ENCODE results near the gene RND2. TPM values are rescaled to one million over a fixed set of nuclear protein-coding genes. Genes with fewer than 3 reads are reported as not detected.

Gene RND2
- total and polyA plus RNA-seq, 9 of the 15 experiments (the other 6 are each of a cell fraction or from before 2014, with no cell fraction given) = 0.15 to 1.9 (median 0.98) TPM

- TF ChIP-seq, protein P1, sequence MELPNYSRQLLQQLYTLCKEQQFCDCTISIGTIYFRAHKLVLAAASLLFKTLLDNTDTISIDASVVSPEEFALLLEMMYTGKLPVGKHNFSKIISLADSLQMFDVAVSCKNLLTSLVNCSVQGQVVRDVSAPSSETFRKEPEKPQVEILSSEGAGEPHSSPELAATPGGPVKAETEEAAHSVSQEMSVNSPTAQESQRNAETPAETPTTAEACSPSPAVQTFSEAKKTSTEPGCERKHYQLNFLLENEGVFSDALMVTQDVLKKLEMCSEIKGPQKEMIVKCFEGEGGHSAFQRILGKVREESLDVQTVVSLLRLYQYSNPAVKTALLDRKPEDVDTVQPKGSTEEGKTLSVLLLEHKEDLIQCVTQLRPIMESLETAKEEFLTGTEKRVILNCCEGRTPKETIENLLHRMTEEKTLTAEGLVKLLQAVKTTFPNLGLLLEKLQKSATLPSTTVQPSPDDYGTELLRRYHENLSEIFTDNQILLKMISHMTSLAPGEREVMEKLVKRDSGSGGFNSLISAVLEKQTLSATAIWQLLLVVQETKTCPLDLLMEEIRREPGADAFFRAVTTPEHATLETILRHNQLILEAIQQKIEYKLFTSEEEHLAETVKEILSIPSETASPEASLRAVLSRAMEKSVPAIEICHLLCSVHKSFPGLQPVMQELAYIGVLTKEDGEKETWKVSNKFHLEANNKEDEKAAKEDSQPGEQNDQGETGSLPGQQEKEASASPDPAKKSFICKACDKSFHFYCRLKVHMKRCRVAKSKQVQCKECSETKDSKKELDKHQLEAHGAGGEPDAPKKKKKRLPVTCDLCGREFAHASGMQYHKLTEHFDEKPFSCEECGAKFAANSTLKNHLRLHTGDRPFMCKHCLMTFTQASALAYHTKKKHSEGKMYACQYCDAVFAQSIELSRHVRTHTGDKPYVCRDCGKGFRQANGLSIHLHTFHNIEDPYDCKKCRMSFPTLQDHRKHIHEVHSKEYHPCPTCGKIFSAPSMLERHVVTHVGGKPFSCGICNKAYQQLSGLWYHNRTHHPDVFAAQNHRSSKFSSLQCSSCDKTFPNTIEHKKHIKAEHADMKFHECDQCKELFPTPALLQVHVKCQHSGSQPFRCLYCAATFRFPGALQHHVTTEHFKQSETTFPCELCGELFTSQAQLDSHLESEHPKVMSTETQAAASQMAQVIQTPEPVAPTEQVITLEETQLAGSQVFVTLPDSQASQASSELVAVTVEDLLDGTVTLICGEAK (IDR thresholded peaks at IDR 0.05) = peak; percentile 71
- TF ChIP-seq, protein P1 (CRISPR knock-in tag; IDR thresholded peaks at IDR 0.05) = no peak
- TF ChIP-seq ZNF589 (CRISPR knock-in tag; IDR thresholded peaks at IDR 0.05; ENCODE audit: low read depth) (no peak), PML (IDR thresholded peaks at IDR 0.05; ENCODE audit: low read length) (no peak), SMAD3 (CRISPR knock-in tag; conservative IDR thresholded peaks at IDR 0.05) (no peak), ZNF785 (CRISPR knock-in tag; IDR thresholded peaks at IDR 0.05) (no peak), ARID1B (IDR thresholded peaks at IDR 0.05) (peak; percentile 16; the same call in 1 of the 2 replicates), SMARCA4 (IDR thresholded peaks at IDR 0.05) (peak; percentile 55; the same call in 1 of the 2 replicates), SLC30A9 (CRISPR knock-in tag; IDR thresholded peaks at IDR 0.05) (no peak), GABPA (tag; conservative IDR thresholded peaks at IDR 0.05; ENCODE audit: low read depth) (peak; percentile 80), ADNP (tag; IDR thresholded peaks at IDR 0.05) (no peak), FOS (IDR thresholded peaks at IDR 0.05; ENCODE audit: extremely low read depth, insufficient read length) (no peak), PHB (CRISPR knock-in tag; IDR thresholded peaks at IDR 0.05) (no peak), ZNF57 (CRISPR knock-in tag; IDR thresholded peaks at IDR 0.05) (no peak), SMARCC2 (IDR thresholded peaks at IDR 0.05; ENCODE audit: low read depth) (no peak), MXI1 (IDR thresholded peaks at IDR 0.05; ENCODE audit: low read depth, low read length) (no peak)
- TF ChIP-seq, protein P2, sequence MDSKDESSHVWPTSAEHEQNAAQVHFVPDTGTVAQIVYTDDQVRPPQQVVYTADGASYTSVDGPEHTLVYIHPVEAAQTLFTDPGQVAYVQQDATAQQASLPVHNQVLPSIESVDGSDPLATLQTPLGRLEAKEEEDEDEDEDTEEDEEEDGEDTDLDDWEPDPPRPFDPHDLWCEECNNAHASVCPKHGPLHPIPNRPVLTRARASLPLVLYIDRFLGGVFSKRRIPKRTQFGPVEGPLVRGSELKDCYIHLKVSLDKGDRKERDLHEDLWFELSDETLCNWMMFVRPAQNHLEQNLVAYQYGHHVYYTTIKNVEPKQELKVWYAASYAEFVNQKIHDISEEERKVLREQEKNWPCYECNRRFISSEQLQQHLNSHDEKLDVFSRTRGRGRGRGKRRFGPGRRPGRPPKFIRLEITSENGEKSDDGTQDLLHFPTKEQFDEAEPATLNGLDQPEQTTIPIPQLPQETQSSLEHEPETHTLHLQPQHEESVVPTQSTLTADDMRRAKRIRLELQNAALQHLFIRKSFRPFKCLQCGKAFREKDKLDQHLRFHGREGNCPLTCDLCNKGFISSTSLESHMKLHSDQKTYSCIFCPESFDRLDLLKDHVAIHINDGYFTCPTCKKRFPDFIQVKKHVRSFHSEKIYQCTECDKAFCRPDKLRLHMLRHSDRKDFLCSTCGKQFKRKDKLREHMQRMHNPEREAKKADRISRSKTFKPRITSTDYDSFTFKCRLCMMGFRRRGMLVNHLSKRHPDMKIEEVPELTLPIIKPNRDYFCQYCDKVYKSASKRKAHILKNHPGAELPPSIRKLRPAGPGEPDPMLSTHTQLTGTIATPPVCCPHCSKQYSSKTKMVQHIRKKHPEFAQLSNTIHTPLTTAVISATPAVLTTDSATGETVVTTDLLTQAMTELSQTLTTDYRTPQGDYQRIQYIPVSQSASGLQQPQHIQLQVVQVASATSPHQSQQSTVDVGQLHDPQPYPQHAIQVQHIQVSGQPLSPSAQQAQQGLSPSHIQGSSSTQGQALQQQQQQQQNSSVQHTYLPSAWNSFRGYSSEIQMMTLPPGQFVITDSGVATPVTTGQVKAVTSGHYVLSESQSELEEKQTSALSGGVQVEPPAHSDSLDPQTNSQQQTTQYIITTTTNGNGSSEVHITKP (IDR thresholded peaks at IDR 0.05; ENCODE audit: partially characterized antibody) = peak; percentile 51
Measured at GRCh38 chr17:42979511-42980273, 45.3 kb upstream of the RND2 start, which contains the start of gene PTGES3L (continued).

All from K562 (cell line).